ENCODE results near the gene CHRNA7.
"Not testable (repeated sequence)": the region's sequence is repeated elsewhere in the genome, so short reads cannot be mapped to it uniquely, and the experiment has no call there.

CHRNA7 gene

DNA sequence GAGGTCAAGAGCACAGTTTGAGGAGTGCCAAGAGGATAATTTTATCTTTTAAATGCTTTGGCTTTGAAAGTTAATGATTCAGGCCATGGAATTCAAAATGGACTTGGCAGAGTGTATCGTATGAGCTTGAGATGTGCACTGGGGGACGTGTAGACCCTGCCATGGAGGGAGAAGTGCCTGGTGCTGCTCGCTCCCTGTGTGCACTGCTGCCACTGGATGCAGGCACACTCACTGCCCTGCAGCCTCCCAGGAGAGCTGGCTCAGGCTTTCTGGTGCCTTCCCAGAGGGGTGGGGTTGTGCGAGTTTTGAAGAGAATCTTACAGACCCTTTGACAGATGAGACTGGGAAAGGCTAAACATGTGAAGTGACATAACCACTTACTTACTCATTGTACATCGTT is 135.5 kb downstream of the CHRNA7 start:
- not testable (repeated sequence) for H3K36me3 ChIP-seq (ENCODE audit: control insufficient read depth, insufficient read depth, low read length); H3K27ac ChIP-seq (ENCODE audit: insufficient read depth, low read depth, low read length, poor library complexity, severe bottlenecking); H3K4me1 ChIP-seq (ENCODE audit: control insufficient read depth, insufficient read depth, low read length); H3K27me3 ChIP-seq (ENCODE audit: control insufficient read depth, insufficient read depth, low read length, poor library complexity, severe bottlenecking); H3K4me3 ChIP-seq (ENCODE audit: insufficient read depth, low read depth, low read length); H3K9me3 ChIP-seq (ENCODE audit: control insufficient read depth, low read length)
- 80 to 100% methylated on average over 1 of the region's 5 CpGs for WGBS, 2 experiments

GRCh38 chr15:32166270-32166669 is 136.0 kb downstream of the CHRNA7 start:
- 94 to 98% methylated on average over 3 of the region's 4 CpGs for WGBS, 2 experiments
- not testable (repeated sequence) for H3K4me3 ChIP-seq (ENCODE audit: insufficient read depth, low read depth, low read length); H3K27me3 ChIP-seq (ENCODE audit: control insufficient read depth, insufficient read depth, low read length, poor library complexity, severe bottlenecking); H3K9me3 ChIP-seq (ENCODE audit: control insufficient read depth, low read length); H3K27ac ChIP-seq (ENCODE audit: insufficient read depth, low read depth, low read length, poor library complexity, severe bottlenecking); H3K36me3 ChIP-seq (ENCODE audit: control insufficient read depth, insufficient read depth, low read length); H3K4me1 ChIP-seq (ENCODE audit: control insufficient read depth, insufficient read depth, low read length)

GRCh38 chr15:32167913-32168312 is 137.6 kb downstream of the CHRNA7 start:
- not testable (repeated sequence) for H3K9me3 ChIP-seq (ENCODE audit: control insufficient read depth, low read length); H3K4me3 ChIP-seq (ENCODE audit: insufficient read depth, low read depth, low read length); H3K36me3 ChIP-seq (ENCODE audit: control insufficient read depth, insufficient read depth, low read length); H3K27ac ChIP-seq (ENCODE audit: insufficient read depth, low read depth, low read length, poor library complexity, severe bottlenecking); H3K27me3 ChIP-seq (ENCODE audit: control insufficient read depth, insufficient read depth, low read length, poor library complexity, severe bottlenecking); H3K4me1 ChIP-seq (ENCODE audit: control insufficient read depth, insufficient read depth, low read length)
- 96 to 100% methylated on average over 10 to 11 of the region's 35 CpGs for WGBS, 2 experiments

- not testable (repeated sequence) for H3K4me3 ChIP-seq (ENCODE audit: insufficient read depth, low read depth, low read length); H3K36me3 ChIP-seq (ENCODE audit: control insufficient read depth, insufficient read depth, low read length); H3K9me3 ChIP-seq (ENCODE audit: control insufficient read depth, low read length); H3K27me3 ChIP-seq (ENCODE audit: control insufficient read depth, insufficient read depth, low read length, poor library complexity, severe bottlenecking); H3K27ac ChIP-seq (ENCODE audit: insufficient read depth, low read depth, low read length, poor library complexity, severe bottlenecking); H3K4me1 ChIP-seq (ENCODE audit: control insufficient read depth, insufficient read depth, low read length)
- no CpG with 5 or more reads among the region's 5 CpGs for WGBS, 2 experiments
These were observed 150.3 kb downstream of the CHRNA7 start for GRCh38 chr15:32180579-32180978.

- not testable (repeated sequence) for H3K27me3 ChIP-seq (ENCODE audit: control insufficient read depth, insufficient read depth, low read length, poor library complexity, severe bottlenecking); H3K9me3 ChIP-seq (ENCODE audit: control insufficient read depth, low read length); H3K4me3 ChIP-seq (ENCODE audit: insufficient read depth, low read depth, low read length); H3K27ac ChIP-seq (ENCODE audit: insufficient read depth, low read depth, low read length, poor library complexity, severe bottlenecking); H3K36me3 ChIP-seq (ENCODE audit: control insufficient read depth, insufficient read depth, low read length); H3K4me1 ChIP-seq (ENCODE audit: control insufficient read depth, insufficient read depth, low read length)
- WGBS, 2 experiments: no CpG with 5 or more reads among the region's 4 CpGs
These were observed 163.5 kb downstream of the CHRNA7 start for GRCh38 chr15:32193780-32194179.

DNA sequence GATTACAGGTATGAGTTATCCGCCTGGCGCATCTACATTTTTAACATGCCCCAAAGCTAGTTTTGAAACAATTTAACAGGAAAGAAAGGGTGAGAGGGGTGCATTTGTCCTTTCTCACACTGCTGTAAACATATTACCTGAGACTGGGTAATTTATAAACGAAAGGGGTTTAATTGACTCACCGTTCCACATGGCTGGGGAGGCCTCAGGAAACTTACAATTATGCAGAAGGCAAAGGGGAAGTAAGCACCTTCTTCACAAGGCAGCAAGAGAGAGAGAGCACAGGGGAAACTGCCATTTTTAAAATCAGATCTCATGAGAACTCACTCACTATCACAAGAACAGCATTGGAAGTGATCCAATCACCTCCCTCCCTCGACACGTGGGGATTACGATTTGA is 165.9 kb downstream of the CHRNA7 start:
- not testable (repeated sequence) for H3K36me3 ChIP-seq (ENCODE audit: control insufficient read depth, insufficient read depth, low read length); H3K4me3 ChIP-seq (ENCODE audit: insufficient read depth, low read depth, low read length); H3K27ac ChIP-seq (ENCODE audit: insufficient read depth, low read depth, low read length, poor library complexity, severe bottlenecking); H3K4me1 ChIP-seq (ENCODE audit: control insufficient read depth, insufficient read depth, low read length); H3K9me3 ChIP-seq (ENCODE audit: control insufficient read depth, low read length); H3K27me3 ChIP-seq (ENCODE audit: control insufficient read depth, insufficient read depth, low read length, poor library complexity, severe bottlenecking)
- no CpG with 5 or more reads among the region's 7 CpGs for WGBS, 2 experiments

- H3K27ac ChIP-seq (ENCODE audit: insufficient read depth, low read depth, low read length, poor library complexity, severe bottlenecking); H3K27me3 ChIP-seq (ENCODE audit: control insufficient read depth, insufficient read depth, low read length, poor library complexity, severe bottlenecking); H3K9me3 ChIP-seq (ENCODE audit: control insufficient read depth, low read length); H3K4me3 ChIP-seq (ENCODE audit: insufficient read depth, low read depth, low read length); H3K4me1 ChIP-seq (ENCODE audit: control insufficient read depth, insufficient read depth, low read length); H3K36me3 ChIP-seq (ENCODE audit: control insufficient read depth, insufficient read depth, low read length): not testable (repeated sequence)
- WGBS, 2 experiments: no CpG with 5 or more reads among the region's 5 CpGs
These were observed 168.6 kb downstream of the CHRNA7 start for GRCh38 chr15:32198938-32199337.

DNA sequence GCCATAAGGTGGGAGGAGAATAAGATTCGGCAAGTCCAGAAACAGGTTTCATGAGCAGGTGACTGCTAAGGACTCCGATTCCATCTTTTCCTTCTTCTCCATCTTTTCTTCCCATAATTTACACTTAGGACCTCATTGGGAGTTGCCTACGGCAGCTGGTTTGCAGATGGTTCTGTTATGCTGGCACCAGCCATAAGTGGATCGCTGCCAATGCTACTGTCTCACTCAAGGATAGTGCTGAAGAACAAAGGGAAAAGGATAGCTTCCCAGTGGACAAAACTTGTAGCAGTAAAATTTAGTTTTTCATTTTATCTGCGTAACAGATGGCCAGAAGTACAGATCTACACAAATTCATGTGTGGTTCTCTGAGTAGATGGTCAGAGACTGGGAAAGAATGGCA is 178.8 kb downstream of the CHRNA7 start:
- H3K27ac ChIP-seq (ENCODE audit: insufficient read depth, low read depth, low read length, poor library complexity, severe bottlenecking); H3K9me3 ChIP-seq (ENCODE audit: control insufficient read depth, low read length); H3K27me3 ChIP-seq (ENCODE audit: control insufficient read depth, insufficient read depth, low read length, poor library complexity, severe bottlenecking); H3K4me1 ChIP-seq (ENCODE audit: control insufficient read depth, insufficient read depth, low read length); H3K4me3 ChIP-seq (ENCODE audit: insufficient read depth, low read depth, low read length); H3K36me3 ChIP-seq (ENCODE audit: control insufficient read depth, insufficient read depth, low read length): not testable (repeated sequence)
- WGBS, 2 experiments: no CpG with 5 or more reads among the region's 5 CpGs

DNA sequence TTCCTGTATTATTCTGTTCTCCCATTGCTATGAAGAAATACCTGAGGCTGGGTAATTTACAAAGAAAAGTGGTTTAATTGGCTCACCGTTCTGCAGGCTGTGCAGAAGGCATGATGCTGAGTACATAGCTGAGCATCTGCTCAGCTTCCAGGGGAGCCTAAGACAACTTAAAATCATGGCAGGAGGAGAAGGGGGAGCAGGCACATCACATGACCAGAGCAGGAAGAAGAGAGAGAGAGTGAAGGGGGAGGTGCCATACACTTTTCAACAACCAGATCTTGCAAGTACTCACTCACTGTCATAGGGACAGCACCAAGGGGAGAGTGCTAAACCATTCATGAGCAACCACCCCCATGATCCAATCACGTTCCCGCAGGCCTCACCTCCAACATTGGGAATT is 188.4 kb downstream of the CHRNA7 start:
- whole genome bisulfite sequencing, 2 experiments: 68 to 72% methylated on average over 3 of the region's 3 CpGs
- Histone ChIP-seq H3K4me1 (ENCODE audit: control insufficient read depth, insufficient read depth, low read length) (no peaks in the 10 kb centered on the region), H3K27ac (ENCODE audit: insufficient read depth, low read depth, low read length, poor library complexity, severe bottlenecking) (no peak overlapping the region), H3K4me3 (ENCODE audit: insufficient read depth, low read depth, low read length) (no peak overlapping the region), H3K9me3 (ENCODE audit: control insufficient read depth, low read length) (no peaks in the 10 kb centered on the region), H3K27me3 (ENCODE audit: control insufficient read depth, insufficient read depth, low read length, poor library complexity, severe bottlenecking) (no peaks in the 10 kb centered on the region), H3K36me3 (ENCODE audit: control insufficient read depth, insufficient read depth, low read length) (no peaks in the 10 kb centered on the region)
